Measurements from ENCODE around the gene CASP5.
"Not testable (repeated sequence)": the region's sequence is repeated elsewhere in the genome, so short reads cannot be mapped to it uniquely, and the experiment has no call there.

The CASP5 gene

DNA sequence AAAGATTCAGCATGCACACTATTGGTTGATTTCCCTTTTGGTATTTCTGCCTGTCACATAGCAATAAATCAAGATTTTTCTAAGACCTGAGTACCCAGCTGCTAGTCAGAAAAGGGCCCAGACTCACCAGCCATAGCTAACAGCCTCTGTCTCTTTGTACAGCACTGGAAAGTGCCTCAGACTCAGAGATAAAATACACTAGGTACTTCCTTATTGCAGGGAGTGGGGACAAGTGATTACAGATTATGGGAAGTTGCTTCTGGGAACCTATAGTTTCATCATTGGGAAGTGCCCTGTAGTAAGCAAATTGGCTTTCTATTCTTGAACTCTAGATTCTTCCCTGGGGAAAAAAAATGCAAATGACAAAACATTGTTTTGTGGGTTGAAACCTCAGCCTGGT, at the start of gene CASP5:
TSS of gene CASP5 (minus strand) at position 166 of the 400 bp plus-strand sequence. CDS start at position 134, 32 bp downstream.
- no peak for DNase-seq

DNA sequence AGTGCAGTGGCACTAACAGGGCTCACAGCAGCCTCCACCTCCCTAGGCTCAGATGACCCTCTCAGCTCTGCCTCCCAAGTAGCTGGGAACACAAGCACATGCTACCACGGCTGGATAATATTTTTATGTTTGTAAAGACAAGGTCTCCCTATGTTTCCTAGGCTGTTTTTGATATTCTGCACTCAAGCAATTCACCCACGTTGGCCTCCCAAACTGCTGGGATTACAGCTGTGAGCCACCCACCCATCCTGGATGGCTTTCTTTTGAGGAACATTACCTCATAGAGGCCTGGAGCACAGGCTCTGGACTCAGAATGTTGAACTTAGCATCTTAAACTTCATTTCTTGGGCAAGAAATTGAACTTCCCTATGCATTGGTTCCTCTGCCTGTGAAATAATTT, 49.1 kb upstream of the CASP5 start:
- not testable (repeated sequence) for DNase-seq

DNA sequence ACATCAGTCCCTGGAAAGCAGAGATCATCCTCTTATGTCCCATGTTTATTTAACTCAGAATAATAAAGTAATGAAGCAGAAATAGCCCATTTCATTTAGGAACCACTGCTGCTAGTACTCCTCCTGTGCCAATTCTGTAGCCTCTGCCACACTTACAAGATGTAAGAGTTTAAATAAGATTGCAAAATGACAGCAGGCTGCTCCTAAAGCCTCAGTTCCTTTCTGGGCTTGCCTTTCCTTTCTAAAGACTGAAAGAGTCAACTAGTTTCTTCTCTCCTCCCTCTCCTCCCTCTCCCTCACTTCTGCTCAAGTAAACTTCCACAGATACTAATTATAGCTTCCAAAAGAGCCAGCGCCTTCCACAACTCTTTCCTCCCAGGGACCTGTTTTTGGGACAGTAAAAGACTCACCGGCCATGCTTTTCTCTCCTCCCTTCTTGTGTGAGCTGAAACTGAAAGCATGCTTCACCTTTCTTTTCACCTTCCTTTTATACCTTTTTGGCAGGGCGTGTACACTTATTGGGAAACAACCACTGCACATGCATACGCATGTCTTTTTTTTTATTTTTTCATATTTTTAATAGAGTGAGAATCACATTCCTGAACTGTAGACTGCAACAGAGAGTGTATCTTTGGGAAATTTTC, 48.2 kb upstream of the CASP5 start:
- no peak for DNase-seq

DNA sequence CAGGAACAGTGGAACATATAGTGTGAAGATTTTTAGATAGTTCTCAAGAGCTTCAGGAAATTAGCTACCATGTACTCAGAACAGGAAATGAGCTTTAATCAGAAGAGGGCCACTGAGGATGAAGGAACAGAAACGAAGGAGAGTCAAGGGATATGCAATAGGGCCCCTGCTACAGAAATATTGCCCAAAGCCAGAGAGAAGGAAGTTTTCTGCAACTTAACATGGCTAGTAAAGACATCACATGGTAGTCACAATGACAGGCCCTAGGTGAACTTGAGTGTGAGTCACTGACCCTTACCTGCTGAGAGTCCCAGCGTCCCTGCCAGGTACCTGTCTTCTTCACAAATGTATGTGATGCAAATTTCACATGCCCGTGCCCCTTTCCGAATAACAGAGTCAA, 47.3 kb upstream of the CASP5 start:
- DNase-seq, result no peak

DNA sequence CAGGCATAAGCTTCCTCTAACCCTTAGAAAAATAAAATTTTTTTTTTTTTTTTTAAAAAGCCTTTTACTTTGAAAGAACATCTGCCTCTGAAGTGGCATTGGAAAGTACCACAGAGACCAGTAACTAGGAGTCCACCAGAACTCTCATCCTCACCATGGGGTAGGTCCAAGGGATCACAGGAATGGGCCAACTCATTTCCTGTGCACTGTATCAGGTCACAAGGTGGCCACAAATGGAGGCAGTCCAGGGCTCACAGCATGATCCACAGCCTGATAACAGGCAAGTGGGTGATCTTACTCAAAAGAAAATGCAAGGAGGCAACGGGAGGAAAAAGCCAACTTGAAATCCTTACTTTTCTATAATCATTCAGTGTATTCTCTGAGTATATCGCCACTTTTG, 46.8 kb upstream of the CASP5 start:
- not testable (repeated sequence) for DNase-seq

DNA sequence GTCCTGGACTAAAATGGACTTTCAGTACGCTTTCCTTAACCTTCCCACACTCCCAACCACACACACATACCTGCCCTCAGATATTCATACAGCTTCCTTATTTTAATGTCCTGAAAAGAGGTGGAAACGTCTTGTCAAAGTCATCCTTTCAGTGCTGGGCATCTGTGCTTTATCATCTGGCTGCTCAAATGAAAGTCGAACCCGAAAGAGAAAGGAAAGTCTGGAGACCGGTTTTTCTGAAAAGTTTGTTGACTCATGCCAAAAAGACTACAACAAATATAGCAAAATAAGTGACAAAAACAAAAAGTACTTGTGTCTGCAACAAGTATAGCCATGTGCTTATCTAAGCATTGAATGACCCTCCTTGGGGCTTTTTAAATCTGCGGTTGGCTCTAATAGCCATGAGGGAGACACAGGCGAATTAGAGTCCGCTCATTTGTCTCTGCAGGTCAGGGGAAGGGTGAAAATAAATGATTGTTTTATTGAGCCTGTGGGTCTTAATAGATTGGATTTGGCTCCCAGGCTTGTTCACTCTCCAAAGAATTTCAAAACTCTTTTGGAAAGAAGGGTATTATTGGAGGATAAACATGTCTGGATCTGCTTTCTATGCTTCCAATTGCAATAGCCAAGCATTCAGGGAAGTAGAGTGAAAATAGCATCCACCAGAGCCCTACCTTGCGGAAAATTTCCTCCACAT, 40.4 kb upstream of the CASP5 start:
- DNase-seq, result not testable (repeated sequence)

DNA sequence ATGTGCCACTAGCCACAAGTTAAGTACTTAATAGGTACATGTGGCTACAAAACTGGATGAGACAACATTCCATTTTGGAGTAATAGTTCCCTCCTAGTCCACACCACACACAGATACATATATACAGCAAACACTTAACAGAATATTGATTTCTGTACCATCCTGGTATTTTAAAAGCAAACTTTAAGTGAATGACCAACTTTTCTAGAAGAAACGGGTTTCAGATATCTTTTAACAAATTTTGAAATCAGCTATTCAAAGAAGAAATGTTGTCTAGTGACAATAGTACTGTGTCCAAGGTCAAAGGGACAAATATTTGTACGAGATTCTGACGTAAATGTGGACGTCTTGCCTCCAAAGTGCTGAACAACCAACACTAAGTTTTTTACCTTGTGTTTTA, 34.5 kb upstream of the CASP5 start:
- DNase-seq, result no peak

DNA sequence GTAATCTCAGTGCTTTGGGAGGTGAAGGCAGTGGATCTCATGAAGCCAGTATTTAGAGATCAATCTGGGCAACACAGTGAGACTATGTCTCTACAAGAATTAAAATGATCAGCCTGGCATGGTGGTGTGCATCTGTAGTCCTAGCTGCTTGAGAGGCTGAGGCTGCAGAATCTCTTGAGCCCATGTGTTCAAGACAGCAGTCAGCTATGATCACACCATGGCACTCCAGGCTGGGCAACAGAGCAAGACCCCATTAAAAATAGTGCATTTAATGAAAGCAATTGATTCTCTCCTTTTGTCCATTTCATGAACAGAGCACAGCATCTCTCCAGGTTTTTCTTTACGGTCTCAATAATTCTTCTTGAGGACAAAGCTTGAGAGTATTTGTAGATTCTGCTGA, 33.5 kb upstream of the CASP5 start:
- no peak for DNase-seq

DNA sequence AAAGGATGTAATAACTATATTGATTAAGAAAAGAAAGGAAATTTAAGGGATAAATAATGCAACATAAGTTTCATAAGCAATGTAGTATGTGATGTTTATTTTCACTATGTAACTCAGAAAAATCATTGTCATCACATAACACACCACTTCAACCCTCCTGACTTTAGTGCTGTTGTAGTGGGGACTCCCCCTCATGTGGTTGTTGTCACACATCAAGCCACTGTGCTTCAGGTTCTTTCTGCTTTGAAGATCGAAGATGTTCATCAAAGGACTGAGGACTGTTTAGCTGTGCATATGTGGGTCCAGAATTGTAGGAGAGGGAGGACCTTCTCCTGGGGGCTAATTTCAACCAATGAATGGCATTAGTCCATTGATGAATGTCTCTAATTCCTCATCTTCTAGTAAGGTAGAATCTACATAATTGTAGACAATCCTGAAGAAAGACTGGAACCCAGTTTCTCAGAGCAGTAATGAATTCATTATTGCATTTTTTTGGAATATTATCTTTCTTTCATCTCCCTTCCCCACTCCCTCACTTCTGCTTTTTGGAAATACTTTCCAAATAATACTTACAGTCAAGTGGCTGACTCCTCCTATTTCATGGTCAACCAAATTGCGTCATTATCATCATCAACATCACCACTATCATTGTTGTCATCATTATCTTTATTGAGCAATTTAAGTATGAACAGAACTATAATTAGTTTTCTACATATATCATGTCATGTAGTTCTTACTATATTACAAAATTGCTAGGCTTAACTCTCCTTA, 31.9 kb upstream of the CASP5 start:
- no peak for DNase-seq

DNA sequence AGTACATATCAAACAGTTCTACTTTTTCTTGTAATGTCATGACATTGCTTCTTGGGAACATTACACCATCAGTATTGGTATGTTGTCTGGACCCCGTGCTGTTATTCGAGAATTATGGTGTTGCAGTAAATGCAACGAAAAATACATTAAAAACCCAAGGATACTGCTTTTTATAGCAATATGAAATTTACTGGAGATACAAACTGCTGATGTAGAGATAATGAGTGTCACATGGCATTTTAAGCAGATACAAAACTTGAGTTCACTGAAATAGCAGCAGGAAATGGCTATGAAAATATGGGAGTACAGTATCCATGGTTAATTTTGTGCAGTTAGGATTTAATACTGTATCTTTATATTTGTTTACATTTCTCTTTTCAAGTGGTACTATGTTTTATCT, 29.5 kb upstream of the CASP5 start:
- no peak for DNase-seq

DNA sequence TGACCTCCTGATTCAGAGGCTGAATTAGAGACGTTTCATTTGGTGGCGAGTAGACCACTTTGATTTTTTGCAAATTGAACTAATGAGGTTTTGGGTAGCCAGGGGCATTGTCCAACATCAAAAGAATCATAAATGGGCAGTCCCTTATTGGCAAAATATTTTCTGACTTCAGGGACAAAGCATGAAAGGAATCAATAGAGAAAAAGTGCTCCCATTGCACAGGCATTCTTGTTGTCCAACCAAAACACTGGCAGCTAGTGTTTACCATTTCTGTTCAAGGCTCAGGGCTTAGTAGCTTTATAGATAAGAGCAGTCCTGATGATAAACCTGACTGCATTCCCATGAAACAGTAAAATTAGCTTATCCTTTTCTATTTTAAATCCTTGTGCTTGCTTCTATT, 28.6 kb upstream of the CASP5 start:
- no peak for DNase-seq

DNA sequence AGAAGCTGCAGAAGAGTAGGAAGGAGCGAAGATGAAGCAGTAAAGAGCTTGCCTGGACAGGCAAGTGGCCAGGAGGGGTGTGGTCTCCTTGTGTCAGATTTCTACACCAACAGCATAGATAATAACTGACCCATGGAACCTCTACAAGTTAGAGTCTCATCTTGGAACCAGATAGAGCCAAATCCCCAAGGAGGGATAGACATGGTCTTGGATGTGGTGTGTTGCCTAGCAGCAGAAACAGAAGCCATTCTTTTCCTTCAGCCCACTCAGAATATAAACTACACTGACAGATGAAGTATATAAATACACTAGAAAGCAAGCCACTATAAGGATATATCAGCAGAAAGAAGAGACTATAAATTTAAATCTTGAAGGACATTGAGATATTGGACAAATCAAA, 26.5 kb upstream of the CASP5 start:
- DNase-seq, result no peak

DNA sequence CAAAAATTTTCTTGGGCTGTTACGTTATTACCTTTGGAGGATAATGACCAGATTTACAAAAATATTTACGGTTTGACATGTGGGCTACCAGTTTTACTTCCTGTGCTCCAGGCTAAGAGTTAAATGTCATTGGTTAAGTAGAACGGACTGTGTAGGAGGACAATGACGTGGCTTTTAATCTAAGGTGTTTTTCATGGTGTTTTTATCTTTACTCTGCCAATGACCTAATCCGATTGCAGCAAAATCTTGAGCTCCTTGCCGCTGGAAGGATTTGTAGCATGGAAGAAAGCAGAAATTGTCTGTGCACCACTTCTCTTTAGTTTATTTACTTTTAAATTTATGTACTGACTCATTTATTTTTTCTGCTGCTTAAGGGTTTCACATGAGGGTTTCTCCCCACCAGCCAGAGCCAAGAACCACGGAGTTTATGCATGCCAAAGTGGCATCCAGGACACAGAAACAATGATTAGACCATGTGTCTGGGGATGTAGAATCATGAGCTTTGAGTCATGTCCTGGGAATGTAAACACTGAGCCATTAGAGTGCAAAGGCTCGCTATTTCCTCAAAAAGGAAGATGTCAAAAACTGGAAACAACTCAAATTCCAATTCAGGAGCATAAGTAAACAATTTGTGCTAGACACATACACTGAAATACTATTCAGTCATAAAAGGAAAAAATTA, 24.1 kb upstream of the CASP5 start:
- no peak for DNase-seq

DNA sequence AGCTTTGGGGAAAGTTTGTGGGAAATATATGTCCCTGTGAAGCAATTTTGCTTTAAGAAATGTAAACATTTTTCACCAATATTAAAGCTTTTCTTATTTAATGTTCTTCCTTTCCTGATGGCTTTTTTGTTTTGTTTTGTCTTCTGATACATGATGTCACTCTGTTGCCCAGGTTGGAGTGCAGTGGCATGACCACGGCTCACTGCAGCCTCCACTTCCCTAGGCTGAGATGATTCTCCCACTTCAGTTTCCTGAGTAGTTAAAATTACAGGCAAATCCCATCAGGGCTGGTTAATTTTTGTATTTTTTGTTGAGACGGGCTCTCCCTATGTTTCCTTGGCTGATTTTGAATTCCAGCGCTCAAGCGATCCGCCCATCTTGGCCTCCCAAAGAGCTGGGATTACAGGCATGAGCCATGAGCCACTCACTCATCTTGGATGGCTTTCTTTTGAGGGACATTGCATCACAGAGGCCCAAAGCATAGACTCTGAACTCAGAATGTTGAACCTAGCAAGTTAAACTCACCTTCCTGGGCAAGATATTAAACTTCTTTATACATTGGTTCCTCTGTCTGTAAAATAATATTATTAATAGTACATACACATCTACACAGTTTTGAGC, 22.8 kb upstream of the CASP5 start:
- no peak for DNase-seq

DNA sequence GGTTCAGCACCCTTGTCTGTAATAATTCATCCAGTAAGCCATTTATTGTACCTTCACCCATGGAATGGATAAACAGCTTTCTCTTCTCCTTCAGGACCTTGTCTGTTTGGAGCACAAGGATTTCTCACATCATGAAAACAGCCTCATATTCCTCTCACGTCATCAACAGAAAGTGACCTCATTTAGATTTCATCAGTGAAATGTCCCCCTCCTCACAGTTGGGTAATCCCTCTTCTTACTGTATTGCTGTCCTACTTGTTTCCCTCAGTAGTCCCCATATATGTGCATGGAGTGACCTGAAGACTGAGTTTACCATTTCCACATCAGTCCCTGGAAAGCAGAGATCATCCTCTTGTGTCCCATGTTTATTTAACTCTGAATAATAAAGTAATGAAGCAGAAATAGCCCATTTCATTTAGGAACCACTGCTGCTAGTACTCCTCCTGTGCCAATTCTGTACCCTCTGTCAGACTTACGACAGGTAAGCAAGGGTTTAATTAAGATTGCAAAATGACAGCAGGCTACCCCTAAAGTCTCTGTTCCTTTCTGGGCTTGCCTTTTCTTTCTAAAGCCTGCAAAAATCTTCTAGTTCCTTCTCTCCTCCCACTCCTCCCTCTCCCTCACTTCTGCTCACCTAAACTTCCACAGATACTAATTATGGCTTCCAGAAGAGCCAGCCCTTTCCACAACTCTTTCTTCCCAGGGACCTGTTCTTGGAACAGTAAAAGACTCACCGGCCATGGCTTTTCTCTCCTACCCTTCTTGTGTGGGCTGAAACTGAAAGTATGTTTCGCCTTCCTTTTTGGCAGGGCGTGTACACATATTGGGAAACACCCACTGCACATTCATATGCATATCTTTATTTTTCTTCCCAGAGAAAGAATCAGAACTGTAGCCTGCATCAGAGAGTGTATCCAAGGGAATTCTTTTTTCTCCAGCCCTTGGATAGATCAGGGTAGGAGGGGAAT, 21.9 kb upstream of the CASP5 start, which contains the start of gene CARD16:
TSS of gene CARD16 (minus strand) at position 779 of the 968 bp plus-strand sequence. CDS start at position 741, 38 bp downstream.
- not testable (repeated sequence) for DNase-seq

DNA sequence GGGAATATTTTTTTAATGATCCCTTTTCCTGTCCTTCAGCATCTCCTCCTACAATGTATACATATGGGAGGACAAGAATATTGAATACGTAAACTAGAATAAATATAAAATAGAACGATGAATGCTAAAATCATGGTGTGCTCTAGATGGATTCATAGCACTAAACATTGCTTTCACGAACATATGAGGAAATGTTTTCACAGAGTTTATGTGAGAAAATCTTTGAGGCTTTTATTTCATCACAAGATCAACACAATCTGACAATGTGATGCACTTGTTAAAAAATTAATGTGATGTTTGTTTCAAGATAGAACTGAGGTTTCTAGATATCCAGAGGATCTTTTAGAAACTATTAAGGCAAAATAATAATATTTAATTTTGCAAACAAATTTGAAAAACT, 19.2 kb upstream of the CASP5 start:
- DNase-seq, result no peak

DNA sequence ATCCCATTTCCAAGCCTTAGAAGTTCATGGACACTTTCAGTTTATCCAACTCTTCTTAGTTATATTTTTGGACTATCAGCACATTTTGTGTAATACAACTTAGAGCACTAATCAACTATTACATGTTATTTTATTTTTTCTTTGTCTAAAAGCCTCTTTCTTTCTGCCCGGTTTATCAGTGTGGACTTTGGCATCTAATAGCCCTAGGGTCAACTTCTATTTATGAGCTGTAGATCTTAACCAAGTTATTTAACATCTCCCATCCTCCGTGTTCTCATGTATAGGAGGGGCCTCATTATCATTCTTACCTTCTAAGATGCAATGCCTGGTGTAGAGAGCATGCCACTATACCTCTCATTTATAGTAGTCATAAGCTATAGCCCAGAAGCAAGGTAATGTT, 17.7 kb upstream of the CASP5 start:
- DNase-seq, result no peak

DNA sequence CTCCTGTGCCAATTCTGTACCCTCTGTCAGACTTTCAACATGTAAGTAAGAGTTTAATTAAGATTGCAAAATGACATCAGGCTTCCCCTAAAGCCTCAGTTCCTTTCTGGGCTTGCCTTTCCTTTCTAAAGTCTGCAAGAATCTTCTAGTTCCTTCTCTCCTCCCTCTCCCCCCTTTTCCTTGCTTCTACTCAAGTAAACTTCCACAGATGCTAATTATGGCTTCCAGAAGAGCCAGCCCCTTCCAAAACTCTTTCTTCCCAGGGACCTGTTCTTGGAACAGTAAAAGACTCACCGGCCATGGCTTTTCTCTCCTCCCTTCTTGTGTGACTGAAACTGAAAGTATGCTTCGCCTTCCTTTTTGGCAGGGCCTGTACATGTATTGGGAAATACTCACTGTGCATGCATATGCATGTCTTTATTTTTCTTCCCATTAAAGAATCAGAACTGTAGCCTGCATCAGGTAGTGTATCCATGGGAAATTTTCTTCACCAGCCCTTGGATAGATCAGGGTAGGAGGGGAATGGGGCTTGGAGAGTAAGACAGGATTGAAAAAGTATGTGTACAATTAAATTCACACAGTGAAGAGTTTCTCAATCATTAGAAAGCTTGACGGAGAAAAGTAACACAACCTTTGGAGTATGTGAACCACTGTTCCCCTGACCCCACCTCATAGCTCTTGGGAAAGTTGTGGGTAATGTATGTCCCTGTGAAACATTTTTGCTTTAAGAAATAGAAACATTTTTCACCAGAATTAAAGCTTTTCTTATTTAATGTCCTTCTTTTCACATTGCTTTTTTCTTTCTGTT, 12.0 kb upstream of the CASP5 start, which contains the start of gene CASP1:
TSS of gene CASP1 (minus strand) at position 332 of the 808 bp plus-strand sequence. CDS start at position 301, 31 bp downstream.
- no peak for DNase-seq

DNA sequence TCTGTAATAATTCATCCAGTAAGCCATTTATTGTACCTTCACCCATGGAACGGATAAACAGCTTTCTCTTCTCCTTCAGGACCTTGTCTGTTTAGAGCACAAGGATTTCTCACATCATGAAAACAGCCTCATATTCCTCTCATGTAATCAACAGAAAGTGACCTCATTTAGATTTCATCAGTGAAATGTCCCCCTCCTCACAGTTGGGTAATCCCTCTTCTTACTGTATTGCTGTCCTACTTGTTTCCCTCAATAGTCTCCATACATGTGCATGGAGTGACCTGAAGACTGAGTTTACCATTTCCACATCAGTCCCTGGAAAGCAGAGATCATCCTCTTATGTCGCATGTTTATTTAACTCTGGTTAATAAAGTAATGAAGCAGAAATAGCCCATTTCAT, 11.4 kb upstream of the CASP5 start:
- not testable (repeated sequence) for DNase-seq

DNA sequence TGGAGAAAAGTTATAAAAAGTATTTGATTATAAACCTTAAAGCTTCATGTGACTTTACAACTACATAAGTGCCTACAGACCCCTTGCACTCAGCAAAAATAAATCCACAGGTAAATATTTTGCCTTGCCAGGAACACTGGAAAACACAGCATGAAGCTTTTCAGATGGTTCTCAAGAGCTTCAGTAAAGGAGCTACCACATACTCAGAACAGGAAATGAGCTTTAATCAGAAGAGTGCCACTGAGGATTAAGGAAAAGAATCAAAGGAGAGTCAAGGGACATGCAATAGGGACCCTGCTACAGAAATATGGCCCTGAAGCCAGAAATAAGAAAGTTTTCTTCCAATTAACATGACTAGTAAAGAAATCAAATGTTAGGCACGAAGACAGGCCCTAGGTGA, 10.8 kb upstream of the CASP5 start:
- no peak for DNase-seq

DNA sequence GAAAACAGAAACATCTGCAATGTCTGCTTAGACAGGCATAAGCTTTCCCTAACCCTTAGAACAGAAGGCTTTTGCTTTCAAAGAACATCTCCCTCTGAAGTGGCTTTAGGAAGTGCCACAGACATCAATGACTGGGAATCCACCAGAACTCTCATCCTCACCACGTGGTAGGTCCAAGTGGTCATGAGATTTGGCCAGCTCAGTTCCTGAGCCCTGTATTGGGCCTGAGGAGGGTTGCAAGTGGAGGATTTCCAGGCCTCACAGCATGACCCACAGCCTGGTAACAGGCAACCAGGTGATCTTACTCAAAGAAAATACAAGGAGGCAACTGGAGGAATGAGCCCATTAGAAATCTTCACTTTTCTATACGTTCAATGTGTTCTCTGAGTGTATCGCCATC, 10.4 kb upstream of the CASP5 start:
- no peak for DNase-seq

Data from NCI-H1092 (cell line).